Metanephros (tissue), 2 donors: ENCODE data around the gene STK39. TPM values are rescaled to one million over a fixed set of nuclear protein-coding genes. Genes with fewer than 3 reads are reported as not detected.

ENCODE experiments used
- small RNA-seq: library from RNA; depleted of rRNA; stranded (forward); fragments of <200 nt; gene quantifications from one replicate; pipeline ENCODE3, GENCODE V24; 2014; ENCODE audit warnings: low replicate concordance
- total RNA-seq: library from RNA; depleted of rRNA; stranded (reverse); fragments of >200 nt; gene quantifications from one replicate; pipeline ENCODE4 v1.2.3, GENCODE V29; 2014

STK39 gene
- 15.3 TPM for total RNA-seq

DNA sequence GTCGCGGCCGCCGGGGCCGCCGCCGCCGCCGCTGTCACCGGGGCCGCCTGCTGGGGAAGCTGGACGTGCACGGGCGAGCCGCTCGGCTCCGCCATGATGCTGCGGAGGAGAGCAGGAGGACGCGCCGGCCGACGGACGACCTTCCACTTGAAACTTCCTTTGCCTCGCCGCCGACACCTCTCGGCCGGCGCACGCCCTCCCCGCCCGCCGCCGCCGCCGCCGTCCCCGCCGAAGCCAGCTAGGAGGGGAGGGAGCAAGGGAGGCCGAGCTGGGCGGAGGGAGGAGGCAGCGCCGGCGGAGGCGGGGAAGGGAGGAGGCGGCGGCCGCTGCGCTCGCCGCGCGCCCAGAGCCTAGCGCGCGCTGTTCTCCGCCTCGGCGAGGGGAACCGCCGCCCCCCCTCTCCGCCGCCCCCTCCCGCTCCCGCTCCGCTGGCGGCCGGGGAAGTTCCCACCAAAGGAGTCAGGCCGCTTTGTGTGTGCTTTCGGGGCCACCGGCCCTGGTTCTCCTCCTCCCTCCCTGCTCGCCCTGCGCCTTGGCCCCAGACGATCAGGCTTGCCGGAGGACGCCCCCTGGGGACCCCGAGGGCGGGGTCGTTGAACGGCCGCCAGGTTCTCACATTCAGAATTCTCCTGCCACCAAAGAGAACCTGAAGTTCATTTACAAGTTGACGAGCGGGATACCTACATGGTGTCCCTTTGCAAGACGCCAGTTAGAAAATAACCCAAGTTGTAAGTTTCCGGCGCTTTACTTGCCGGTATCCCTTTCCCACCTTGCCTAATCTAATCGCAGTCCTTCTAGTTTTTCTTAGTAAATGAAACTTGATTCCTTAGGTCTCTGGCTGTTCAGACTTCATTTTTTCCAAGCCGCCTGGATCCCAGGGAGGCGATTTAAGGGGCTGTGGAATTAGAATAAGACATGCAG lies at the start of gene STK39:
Gene STK39 (minus strand): TSS at position 255 of the 921 bp plus-strand sequence. CDS start 160 bp downstream, at position 95.

Small RNA genes within 50 kb of the gene (small RNA-seq; reads per million reads assigned to genes)
- 0.28 reads per million, percentile 25 among the genes with 10 or more reads in this experiment for gene AC067940.1

Other genes with a start within 250 kb of the STK39 start
- gene CERS6, start 208.7 kb upstream of the STK39 start, total RNA-seq: 40.2 TPM